GM18951 (cell line): ENCODE results near the gene SOSTDC1.
"Not testable (repeated sequence)": the region's sequence is repeated elsewhere in the genome, so short reads cannot be mapped to it uniquely, and the experiment has no call there.

Experiments
- POLR2A ChIP-seq: IDR thresholded peaks from 4 replicates; pipeline ENCODE4 v1.6.1; 2011; ENCODE audit warnings: mild to moderate bottlenecking; ENCODE audit not compliant: insufficient read length, insufficient read depth; ENCODE audit errors: extremely low read depth
- in situ Hi-C: fragments of 300-500 bp; cut with MboI; formaldehyde crosslinking; loops from one replicate; pipeline ENCODE4 v1.12.0; 2022; ENCODE audit warnings: low sequenced_read_pairs, mixed read lengths, inconsistent platforms; ENCODE audit not compliant: unreplicated experiment

SOSTDC1 gene

DNA sequence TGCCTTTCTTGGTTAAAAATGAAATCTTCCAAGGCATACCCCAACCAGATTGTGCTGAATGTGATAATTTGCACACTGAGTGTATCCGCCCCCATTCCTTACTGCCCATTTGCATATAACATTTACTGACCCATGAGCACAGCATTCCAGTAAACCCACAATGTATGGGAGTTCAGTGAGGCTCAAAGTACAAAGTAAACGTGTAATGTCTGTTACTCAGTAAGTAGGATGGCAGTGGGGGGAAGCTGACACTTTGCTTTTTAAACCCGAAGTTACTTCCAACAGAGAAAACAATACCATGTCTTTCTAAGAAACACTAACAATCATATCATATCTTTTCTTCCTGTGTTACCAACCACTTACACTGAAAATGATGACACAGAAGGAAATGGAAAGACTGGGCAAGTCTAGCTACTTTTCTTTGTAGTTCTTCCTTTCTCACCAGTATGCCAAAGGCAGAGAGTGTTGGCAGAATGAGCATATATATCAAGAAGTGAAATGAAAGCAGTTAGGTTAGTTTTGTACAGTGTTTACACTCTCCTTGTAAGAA is 27.1 kb upstream of the SOSTDC1 start:
- no peak for TF ChIP-seq POLR2A
- in situ Hi-C loops, result no loop called here

DNA sequence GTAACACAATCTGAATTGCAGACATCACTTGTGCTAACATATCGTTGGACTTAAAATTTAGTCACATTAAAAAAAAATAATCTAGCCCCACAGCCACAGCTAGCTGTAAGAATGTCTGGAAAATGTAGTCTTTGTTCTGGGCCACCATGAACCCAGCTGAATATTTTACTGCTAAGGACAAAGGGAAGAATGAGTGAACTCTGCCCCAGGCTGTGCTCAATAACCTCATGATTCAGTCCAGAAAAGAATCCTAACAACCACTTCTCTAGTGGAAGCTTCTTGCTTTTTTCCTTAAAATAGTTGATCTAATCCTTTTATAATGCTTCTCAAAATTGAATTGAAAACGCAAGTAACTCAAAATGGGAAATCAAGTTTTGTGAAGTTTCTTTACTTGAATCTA is 25.6 kb upstream of the SOSTDC1 start:
- no peak for TF ChIP-seq POLR2A

DNA sequence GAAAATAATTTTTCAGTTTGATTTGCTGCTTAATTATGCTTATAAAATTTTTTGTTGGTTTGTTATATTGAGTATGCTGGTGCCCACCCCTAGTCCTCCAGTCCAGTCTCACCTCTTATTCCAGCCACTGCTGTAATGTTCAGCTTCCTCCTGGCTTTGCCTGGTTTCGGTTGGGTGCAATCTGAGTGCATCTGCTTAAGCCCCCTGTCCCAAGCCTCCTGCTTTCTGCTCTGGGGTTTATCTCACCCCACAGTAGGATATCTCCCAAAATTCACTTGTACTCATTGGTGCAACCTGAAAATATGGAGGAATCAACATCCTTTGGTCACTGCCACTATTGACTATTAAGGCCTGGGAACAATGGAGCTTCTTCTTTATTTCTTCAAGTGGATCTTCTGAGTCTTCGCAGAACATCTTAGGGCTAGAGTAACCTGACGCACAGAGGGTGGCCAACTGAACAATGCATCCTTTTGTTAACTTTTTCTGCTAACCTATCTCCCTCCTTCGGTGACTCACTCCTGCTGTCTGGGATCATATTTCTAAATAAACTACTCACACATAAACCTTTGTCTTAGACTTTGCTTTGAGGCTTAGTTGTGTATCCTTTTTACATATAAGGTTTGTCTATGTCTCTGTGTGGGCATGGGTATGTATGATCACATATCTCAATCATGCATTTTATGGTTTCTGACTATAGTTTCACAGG is 19.1 kb upstream of the SOSTDC1 start:
- TF ChIP-seq POLR2A, result no peak
- in situ Hi-C loops, result no loop called here

More for the DNA sequence above, 25.6 kb upstream of the SOSTDC1 start:
- in situ Hi-C loops, result no loop called here

DNA sequence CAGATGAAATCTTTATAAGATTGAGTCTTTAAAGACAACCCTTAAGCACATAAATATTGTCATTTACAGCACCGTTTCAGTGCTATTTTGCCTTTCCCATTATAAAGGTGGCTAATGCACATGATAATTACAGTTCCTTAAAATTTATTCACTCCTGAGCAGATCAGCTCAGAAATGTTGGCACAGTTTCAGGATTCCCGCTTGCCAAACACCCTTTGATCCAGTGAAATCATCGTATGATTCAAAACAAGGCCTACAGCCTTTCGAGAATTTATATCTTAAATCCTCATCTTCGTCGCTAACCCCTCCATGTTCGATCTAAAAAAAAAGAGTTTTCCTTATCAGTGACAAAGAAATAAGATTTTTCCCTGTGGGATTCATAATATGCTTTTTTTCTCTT is 14.1 kb upstream of the SOSTDC1 start:
- in situ Hi-C loops, result no loop called here
- TF ChIP-seq POLR2A, result no peak

DNA sequence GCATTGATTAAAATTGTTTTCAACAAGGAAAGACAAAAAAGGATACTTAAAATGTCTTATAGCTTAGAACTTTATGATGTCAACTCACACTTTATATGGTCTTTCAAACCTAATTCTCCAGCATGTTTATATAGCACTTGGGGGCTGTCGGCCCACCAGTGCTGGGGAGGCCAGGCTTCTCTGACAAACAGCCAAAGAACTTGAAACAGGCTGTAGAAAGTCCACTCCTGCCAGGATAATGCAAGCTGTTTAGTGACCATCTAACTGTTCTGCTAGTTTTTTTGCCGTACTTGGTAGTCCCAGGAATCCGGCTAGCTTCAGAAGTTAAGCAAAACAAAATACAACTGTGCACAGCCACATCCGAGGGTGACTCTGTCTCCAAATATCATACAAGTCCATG is 13.6 kb upstream of the SOSTDC1 start:
- in situ Hi-C loops, result no loop called here
- no peak for TF ChIP-seq POLR2A

DNA sequence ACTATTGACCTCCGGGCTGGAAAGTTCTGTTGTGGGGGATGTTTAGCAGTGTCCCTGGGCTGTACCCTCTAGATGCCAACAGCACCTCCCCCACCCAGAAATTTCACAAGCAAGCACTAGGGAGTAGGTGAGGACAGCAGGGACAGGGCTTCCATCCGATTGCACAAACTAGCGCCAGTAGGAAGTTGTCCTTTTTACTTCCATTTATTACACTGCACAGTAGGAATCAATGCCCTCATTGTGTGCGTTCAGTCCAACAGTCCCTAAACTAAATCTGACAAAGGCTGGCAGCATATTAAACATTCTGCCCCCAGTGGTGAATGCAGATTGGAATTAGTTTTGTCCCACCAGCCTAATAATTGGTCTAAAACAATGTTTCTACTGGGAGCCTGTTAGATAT is 6.4 kb upstream of the SOSTDC1 start:
- TF ChIP-seq POLR2A, result no peak
- in situ Hi-C loops, result no loop called here

DNA sequence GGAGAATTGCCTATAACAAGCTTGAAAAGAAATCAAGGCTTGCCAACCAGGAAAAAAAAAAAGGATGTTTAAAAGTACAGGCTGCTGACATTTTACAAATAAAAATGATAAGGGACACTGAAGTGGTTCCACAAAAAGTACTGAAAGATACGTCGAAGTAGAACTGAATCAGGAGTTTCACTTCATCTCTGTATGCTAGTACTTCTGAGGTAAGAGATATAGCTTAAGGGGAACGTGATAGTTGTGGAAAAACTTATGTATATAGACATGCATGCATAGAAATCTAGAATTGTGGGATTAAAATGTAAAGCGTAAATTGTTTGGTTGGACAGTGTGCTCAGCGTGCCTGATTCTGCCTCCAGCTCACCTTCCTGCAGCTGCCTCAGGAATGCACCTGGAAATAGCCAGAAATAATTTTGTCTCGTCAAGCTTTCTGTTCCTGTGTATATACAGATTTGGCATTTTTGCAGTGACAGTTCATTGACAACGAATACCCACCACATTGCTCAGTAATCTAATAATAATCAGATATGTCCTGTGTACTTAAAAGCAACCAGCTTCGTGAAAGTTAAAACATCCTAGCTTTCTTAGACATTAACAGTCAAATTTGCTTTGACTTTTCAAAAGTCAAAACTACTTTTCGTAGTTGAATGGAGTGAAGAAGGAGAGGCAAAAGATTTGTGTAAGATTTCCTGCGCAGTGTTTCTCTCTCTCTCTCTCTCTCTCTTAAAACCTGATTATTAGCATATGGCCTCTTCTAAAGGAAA is 1.4 kb downstream of the SOSTDC1 start:
- in situ Hi-C loops, result no loop called here
- TF ChIP-seq POLR2A, result no peak

DNA sequence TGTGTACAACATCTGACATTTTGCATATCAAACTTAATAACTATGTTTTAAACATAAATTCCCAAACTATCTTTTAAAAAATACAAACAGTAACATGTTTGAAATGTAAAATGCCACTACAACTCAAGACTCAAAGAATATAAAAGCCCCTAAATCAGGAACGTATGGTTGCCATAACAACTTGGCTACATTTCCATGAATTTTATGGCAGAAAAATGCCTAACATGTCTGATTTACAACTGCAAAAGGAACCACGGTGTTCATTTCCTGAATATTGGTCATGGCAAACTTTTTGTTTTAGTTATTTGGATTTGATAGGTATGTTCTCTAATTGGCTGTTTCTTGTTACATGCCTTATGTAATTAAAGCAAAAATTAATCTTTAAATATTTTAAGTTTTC is 2.0 kb downstream of the SOSTDC1 start:
- no peak for TF ChIP-seq POLR2A
- in situ Hi-C loops, result no loop called here

DNA sequence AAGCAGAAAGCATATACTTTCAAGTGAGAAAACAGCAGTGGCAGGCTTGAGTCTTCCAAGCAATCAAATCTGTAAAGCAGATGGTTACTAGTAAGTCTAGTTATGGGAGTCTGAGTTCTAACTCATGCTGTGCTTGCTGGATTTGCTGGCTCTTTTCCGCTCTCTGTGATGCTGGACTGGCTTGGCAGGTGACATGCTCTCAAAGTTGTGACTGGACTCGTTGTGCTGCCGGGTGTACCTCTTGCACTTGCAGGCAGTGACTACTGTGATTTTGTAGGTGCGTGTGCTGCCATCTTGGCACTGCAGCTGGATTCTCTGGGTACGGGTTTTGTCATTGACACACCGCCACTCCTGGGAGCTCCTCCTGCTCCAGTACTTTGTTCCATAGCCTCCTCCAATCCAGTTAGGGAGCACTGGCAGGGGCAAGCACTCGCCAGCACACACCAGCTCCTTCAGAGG is 3.1 kb downstream of the SOSTDC1 start:
- in situ Hi-C loops, result no loop called here
- no peak for TF ChIP-seq POLR2A

DNA sequence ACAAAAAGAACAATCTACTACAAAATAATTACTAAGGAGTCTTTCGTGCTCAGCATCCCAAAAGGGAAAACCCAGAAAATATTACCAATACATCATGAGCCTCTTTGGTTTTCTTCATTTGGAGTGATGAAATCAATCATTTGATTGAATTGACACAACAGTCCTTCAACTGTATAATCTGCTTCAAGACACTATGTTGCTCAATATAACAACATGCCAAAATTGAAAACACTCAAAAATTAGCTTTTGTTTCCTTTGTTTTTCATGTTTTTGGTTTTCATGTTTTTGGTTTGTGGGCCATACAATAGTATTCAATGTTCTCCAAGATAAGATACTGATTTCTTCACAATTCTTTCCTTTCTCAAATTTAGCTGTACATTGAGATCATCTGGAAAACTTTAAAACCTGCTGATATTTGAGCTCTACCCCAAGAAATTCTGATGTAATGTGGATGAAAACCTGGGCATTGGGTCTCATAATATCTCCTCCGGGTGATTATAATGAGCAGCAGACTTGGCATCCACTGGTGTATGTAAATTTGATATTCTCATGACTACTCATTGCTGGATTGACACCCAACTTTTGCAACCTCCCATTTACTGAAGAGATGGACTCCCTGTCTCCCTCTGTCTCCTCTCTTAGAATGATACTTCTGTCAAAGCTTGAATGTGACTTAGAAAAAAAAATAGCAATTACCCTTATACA is 4.6 kb downstream of the SOSTDC1 start:
- in situ Hi-C loops, result no loop called here
- TF ChIP-seq POLR2A, result no peak

DNA sequence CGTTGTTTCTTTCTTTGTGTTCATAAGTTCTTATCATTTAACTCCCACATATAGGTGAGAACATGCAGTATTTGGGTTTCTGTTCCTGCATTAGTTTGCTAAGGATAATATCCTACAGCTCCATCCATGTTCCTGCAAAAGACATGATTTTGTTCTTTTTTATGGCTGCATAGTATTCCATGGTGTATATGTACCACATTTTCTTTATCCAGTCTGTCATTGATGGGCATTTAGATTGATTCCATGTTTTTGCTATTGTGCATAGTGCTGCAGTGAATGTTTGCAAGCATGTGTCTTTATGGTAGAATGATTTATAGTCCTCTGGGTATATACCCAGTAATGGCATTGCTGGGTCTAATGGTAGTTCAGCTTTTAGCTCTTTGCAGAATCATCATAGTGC is 9.2 kb downstream of the SOSTDC1 start:
- in situ Hi-C loops, result not testable (repeated sequence)

DNA sequence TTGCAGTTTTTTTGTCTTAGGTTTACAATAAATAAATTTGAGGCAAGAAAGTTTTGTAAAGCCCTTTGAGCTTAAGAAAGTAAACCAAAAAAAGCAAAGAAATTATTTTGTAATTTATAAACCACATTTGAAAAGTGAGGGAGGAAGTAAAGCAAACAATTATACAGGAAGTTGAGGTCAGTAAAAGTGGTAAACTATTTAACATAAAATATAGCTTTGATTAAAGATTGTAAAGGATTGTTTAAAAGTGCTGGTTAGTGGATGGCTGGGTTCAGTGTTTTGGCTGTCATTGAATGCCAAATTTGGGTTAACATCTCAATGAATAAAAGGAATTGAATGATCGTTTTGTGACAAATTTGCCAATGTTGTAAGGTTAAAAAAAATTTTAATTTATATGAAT is 9.9 kb downstream of the SOSTDC1 start:
- no peak for TF ChIP-seq POLR2A
- in situ Hi-C loops, result no loop called here

DNA sequence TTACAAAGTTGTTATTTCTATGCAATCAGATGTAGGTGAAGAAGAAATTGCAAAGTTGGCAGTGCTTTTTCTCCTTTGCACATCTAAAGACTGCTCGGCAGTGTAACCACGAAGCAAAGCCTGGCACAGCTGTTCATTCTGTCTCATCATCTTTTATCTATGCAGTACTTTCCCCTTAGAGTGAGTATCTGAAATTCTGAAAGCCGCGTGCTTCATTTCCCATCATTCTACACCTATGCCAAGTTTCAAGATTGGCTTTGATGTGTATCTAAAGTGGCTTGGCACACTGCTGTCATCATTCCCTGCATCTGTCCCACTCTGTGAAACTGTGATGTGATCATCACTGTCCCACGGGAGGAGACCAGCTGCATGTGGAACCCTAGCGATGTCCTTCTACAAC is 15.2 kb downstream of the SOSTDC1 start:
- in situ Hi-C loops, result no loop called here
- TF ChIP-seq POLR2A, result no peak
